H1 (cell line): ENCODE results near the gene NDEL1. TPM values are rescaled to one million over a fixed set of nuclear protein-coding genes. Genes with fewer than 3 reads are reported as not detected.

Experiments used
- CTCF ChIA-PET: fragments of 300-600 bp; sonication (Branson Sonifier 250); formaldehyde crosslinking; loops from one replicate; lab custom pipeline; 2021; ENCODE audit not compliant: partially characterized antibody; lab: Charles Lee
- POLR2A ChIA-PET: fragments of 300-600 bp; sonication (Branson Sonifier 250); formaldehyde crosslinking; loops from one replicate; lab custom pipeline; 2021; ENCODE audit warnings: inconsistent platforms; ENCODE audit not compliant: partially characterized antibody; lab: Charles Lee
- DNase-seq, 2 experiments: peaks; one replicate each; pipeline versions ENCODE4 v3.0.0 to v3.0.0-alpha.2; 2010 to 2022; ENCODE audit warnings: low spot score in 2 of 2, low read depth in 1 of 2, mixed read lengths in 1 of 2
- FAIRE-seq: peaks from 2 replicates; lab custom pipeline; 2011; peaks lifted over from hg19 to GRCh38; lab: Jason Lieb, UNC
- H2AFZ ChIP-seq: 2 replicates; pipeline ENCODE4 v1.8.1; 2012; ENCODE audit warnings: low read length, inconsistent platforms
- H2AK5ac ChIP-seq: 2 replicates; pipeline ENCODE4 v1.6.1; 2013; ENCODE audit warnings: low read depth, low read length
- H2BK120ac ChIP-seq: replicated peaks from 2 replicates; pipeline ENCODE3; 2013; ENCODE audit warnings: low read depth, low read length, inconsistent platforms
- H2BK12ac ChIP-seq: 2 replicates; pipeline ENCODE4 v1.6.1; 2013; ENCODE audit warnings: low read depth, low read length
- H2BK15ac ChIP-seq: 2 replicates; pipeline ENCODE4 v1.6.1; 2013; ENCODE audit warnings: low read length
- H2BK20ac ChIP-seq: 2 replicates; pipeline ENCODE4 v1.6.1; 2013; ENCODE audit warnings: low read length
- H2BK5ac ChIP-seq: 2 replicates; pipeline ENCODE4 v1.6.1; 2013; ENCODE audit warnings: low read depth, low read length
- H3K14ac ChIP-seq: 2 replicates; pipeline ENCODE4 v1.6.1; 2013; ENCODE audit warnings: inconsistent platforms; ENCODE audit not compliant: insufficient read length
- H3K18ac ChIP-seq: 2 replicates; pipeline ENCODE4 v1.6.1; 2013; ENCODE audit warnings: low read length; ENCODE audit errors: extremely low read depth
- H3K23ac ChIP-seq: 2 replicates; pipeline ENCODE4 v1.6.1; 2013; ENCODE audit warnings: inconsistent platforms; ENCODE audit not compliant: insufficient read length
- H3K23me2 ChIP-seq: 2 replicates; pipeline ENCODE4 v1.6.1; 2013; ENCODE audit warnings: low read depth, low read length
- H3K27ac ChIP-seq: 2 replicates; pipeline ENCODE4 v1.6.1; 2011; ENCODE audit warnings: low read depth, low read length, inconsistent platforms
- H3K27me3 ChIP-seq, 4 experiments: replicated peaks in 1 of 4; 1 replicate in 1 of 4; 2 replicates in 3 of 4; pipeline versions ENCODE4 v1.6.1 to v1.8.1; 2011 to 2013; ENCODE audit warnings: low read length in 3 of 4, mild to moderate bottlenecking in 3 of 4, inconsistent platforms in 2 of 4, mixed read lengths in 2 of 4, moderate library complexity in 1 of 4; ENCODE audit not compliant: control insufficient read depth in 3 of 4, insufficient read depth in 3 of 4; ENCODE audit errors: extremely low read depth in 1 of 4
- H3K36me3 ChIP-seq, 4 experiments: 2 replicates each; pipeline versions ENCODE4 v1.6.1 to v1.8.1; 2011 to 2013; ENCODE audit warnings: mild to moderate bottlenecking in 4 of 4, low read length in 3 of 4, moderate library complexity in 2 of 4, control low read depth in 1 of 4, inconsistent platforms in 1 of 4; ENCODE audit not compliant: insufficient read depth in 4 of 4, control insufficient read depth in 2 of 4
- H3K4ac ChIP-seq: replicated peaks from 2 replicates; pipeline ENCODE3; 2013; ENCODE audit warnings: low read length, low read depth, mixed read lengths, inconsistent platforms; ENCODE audit not compliant: insufficient read length
- H3K4me1 ChIP-seq, 4 experiments: replicated peaks in 1 of 4; 1 replicate in 1 of 4; 2 replicates in 3 of 4; pipeline versions ENCODE4 v1.6.1 to v1.8.1; 2011 to 2013; ENCODE audit warnings: low read length in 3 of 4, inconsistent platforms in 2 of 4, mixed read lengths in 1 of 4; ENCODE audit not compliant: insufficient read depth in 4 of 4, control insufficient read depth in 3 of 4
- H3K4me2 ChIP-seq, 2 experiments: 2 replicates each; pipeline versions ENCODE4 v1.6.1 to v1.8.1; 2011 to 2013; ENCODE audit warnings: low read depth in 2 of 2, low read length in 2 of 2, control low read depth in 1 of 2, inconsistent platforms in 1 of 2, mild to moderate bottlenecking in 1 of 2; ENCODE audit not compliant: insufficient read depth in 1 of 2
- H3K4me3 ChIP-seq, 4 experiments: fragments of 200-600, 300-600 bp in 1 of 4; sonication (generic), shearing (Covaris generic), sonication (Bioruptor Twin) in 1 of 4; 2 replicates each; pipeline versions ENCODE4 v1.5.1 to v1.8.1; 2011 to 2016; ENCODE audit warnings: low read length in 4 of 4, low read depth in 3 of 4, control low read depth in 2 of 4, inconsistent platforms in 2 of 4, mild to moderate bottlenecking in 2 of 4, mixed read lengths in 1 of 4, moderate library complexity in 1 of 4; ENCODE audit not compliant: insufficient read depth in 2 of 4; ENCODE audit errors: extremely low read depth in 1 of 4
- H3K56ac ChIP-seq: replicated peaks from 2 replicates; pipeline ENCODE3; 2013; ENCODE audit warnings: low read depth, mild to moderate bottlenecking, mixed read lengths, low read length, inconsistent platforms; ENCODE audit not compliant: insufficient read length
- H3K79me1 ChIP-seq: 2 replicates; pipeline ENCODE4 v1.6.1; 2013; ENCODE audit warnings: low read depth, low read length, control low read depth
- H3K79me2 ChIP-seq, 2 experiments: 2 replicates each; pipeline versions ENCODE4 v1.6.1 to v1.8.1; 2012 to 2013; ENCODE audit warnings: low read length in 2 of 2, mild to moderate bottlenecking in 2 of 2, inconsistent platforms in 1 of 2; ENCODE audit not compliant: insufficient read depth in 2 of 2, control insufficient read depth in 1 of 2
- H3K9ac ChIP-seq, 4 experiments: replicated peaks in 1 of 4; 1 replicate in 1 of 4; 2 replicates in 3 of 4; pipeline versions ENCODE4 v1.6.1 to v1.8.1; 2011 to 2013; ENCODE audit warnings: low read depth in 3 of 4, low read length in 3 of 4, control low read depth in 2 of 4, mild to moderate bottlenecking in 2 of 4, moderate library complexity in 2 of 4, inconsistent platforms in 1 of 4; ENCODE audit errors: extremely low read depth in 1 of 4
- H3K9me3 ChIP-seq, 2 experiments: 2 replicates each; pipeline versions ENCODE4 v1.6.1 to v1.8.1; 2012 to 2013; ENCODE audit warnings: mild to moderate bottlenecking in 2 of 2, moderate library complexity in 2 of 2, control low read depth in 1 of 2, inconsistent platforms in 1 of 2, low read depth in 1 of 2, low read length in 1 of 2, mixed read lengths in 1 of 2; ENCODE audit not compliant: insufficient read depth in 2 of 2
- H4K20me1 ChIP-seq, 2 experiments: replicated peaks in 1 of 2; 2 replicates each; pipeline versions ENCODE3 to v1.8.1; 2011 to 2013; ENCODE audit warnings: inconsistent platforms in 2 of 2, low read length in 2 of 2, mild to moderate bottlenecking in 1 of 2; ENCODE audit not compliant: insufficient read depth in 2 of 2, control insufficient read depth in 1 of 2
- H4K5ac ChIP-seq: 2 replicates; pipeline ENCODE4 v1.6.1; 2013; ENCODE audit warnings: low read length, low read depth, mixed read lengths, inconsistent platforms; ENCODE audit not compliant: insufficient read length
- H4K8ac ChIP-seq: 2 replicates; pipeline ENCODE4 v1.8.0; 2013; ENCODE audit warnings: mild to moderate bottlenecking, moderate library complexity, low read length, inconsistent platforms; ENCODE audit not compliant: insufficient read depth; ENCODE audit errors: extremely low read depth
- H4K91ac ChIP-seq: replicated peaks from 2 replicates; pipeline ENCODE3; 2013; ENCODE audit warnings: low read length, mixed read lengths, inconsistent platforms; ENCODE audit not compliant: insufficient read length
- ASH2L ChIP-seq: fragments of 200-600, 300-600 bp; sonication (generic); IDR thresholded peaks from one replicate; pipeline ENCODE4 v1.7.1; 2017; ENCODE audit warnings: low read length
- POU5F1 ChIP-seq: IDR thresholded peaks from 2 replicates; pipeline ENCODE4 v1.6.1; 2011; ENCODE audit warnings: low read depth, mild to moderate bottlenecking, low read length, moderate library complexity
- WGBS, 2 experiments: shearing (Covaris generic) in 1 of 2; methylation state at CpG; one replicate each; pipeline versions ENCODE4 v1.1.6 to v1.1.7; 2013 to 2015; ENCODE audit warnings: low lambda C conversion rate in 2 of 2, mixed read lengths in 2 of 2, inconsistent platforms in 1 of 2, low coverage in 1 of 2, missing lambda C conversion rate in 1 of 2; ENCODE audit not compliant: insufficient replicate concordance in 2 of 2, insufficient coverage in 1 of 2, insufficient read length in 1 of 2; ENCODE audit errors: extremely low coverage in 1 of 2, missing lambda C conversion rate in 1 of 2; 5-methylcytosine and 5-hydroxymethylcytosine counted together
- polyA plus RNA-seq, 7 experiments: library from polyadenylated mRNA; depleted of rRNA in 3 of 7; stranded (reverse) in 5 of 7; unstranded in 2 of 7; fragments of >200 nt in 5 of 7; fragments of 200-250 nt in 2 of 7; gene quantifications; 1 replicate in 5 of 7; 2 replicates in 1 of 7; 4 replicates in 1 of 7; pipeline versions ENCODE4 v1.2.1 to v1.2.3, GENCODE V29; 2011 to 2013; ENCODE audit warnings: missing spikeins in 2 of 7, mixed read lengths in 2 of 7
- total RNA-seq: library from RNA; stranded (reverse); fragmentation: NEBNext Ultra II Directional; extraction: Animal tissue kit (Norgen Biotek cat#: 25700); gene quantifications from 2 replicates; pipeline ENCODE4 v1.2.1, GENCODE V29; 2021

The NDEL1 gene
- total and polyA plus RNA-seq, 2 of the 8 experiments (the other 6 are each of a cell fraction or from before 2014, with no cell fraction given): 31.1 to 32.9 TPM

- CTCF ChIA-PET: interaction anchor here (0.6 to 1.2 kb wide), 5 partner anchors 14 to 1225 kb away, joined by 3 to 5 read pairs (median 3); partner anchors contain the start of gene ALOXE3
- Histone ChIP-seq H3K9me3 (no peaks in the 10 kb centered on the region), H2BK5ac (no peak overlapping the region), H3K27me3 (no peaks in the 10 kb centered on the region), H2BK120ac (no peak overlapping the region), H2BK15ac (no peak overlapping the region), H3K79me2 (peaks cover 7 to 11% of the 10 kb centered on the region in 2 experiments; a peak in 3 of 4 replicates)
- DNase-seq: no peak
- TF ChIP-seq POU5F1: no peak
- no peak for TF ChIP-seq ASH2L
- TF ChIP-seq, all 59 proteins: peak for 0
- no peak overlapping the region for H3K9ac ChIP-seq
- H4K8ac ChIP-seq: no peak overlapping the region
- peaks cover 0 to 4% of the 10 kb centered on the region in 2 experiments for H4K20me1 ChIP-seq
- no peak overlapping the region for H3K18ac ChIP-seq
- H3K4me3 ChIP-seq: no peak overlapping the region
- H3K56ac ChIP-seq: no peak overlapping the region
- no peak overlapping the region for H4K91ac ChIP-seq
- H3K36me3 ChIP-seq: peaks cover 0 to 4% (median 1%) of the 10 kb centered on the region in 4 experiments; a peak in 3 of 8 replicates
- H2AK5ac ChIP-seq: no peak overlapping the region
- H2AFZ ChIP-seq: no peak overlapping the region
- no peak for FAIRE-seq
- no peak overlapping the region for H2BK12ac ChIP-seq
- H3K79me1 ChIP-seq: no peaks in the 10 kb centered on the region; the same call in 1 of the 2 replicates
- H3K23me2 ChIP-seq: peaks cover 7% of the 10 kb centered on the region; the same call in 1 of the 2 replicates
- POLR2A ChIA-PET: interaction anchor here (0.9 to 3.0 kb wide), 4 partner anchors 8 to 21 kb away, joined by 3 to 16 read pairs (median 4); partner anchors contain the start of genes KRABD2 and RNF222
- no peak overlapping the region for H4K5ac ChIP-seq
- no peak overlapping the region for H2BK20ac ChIP-seq
- H3K4me2 ChIP-seq: no peak overlapping the region
- no peak overlapping the region for H3K23ac ChIP-seq
- no peak overlapping the region for H3K4ac ChIP-seq
- no peak overlapping the region for H3K14ac ChIP-seq
- no peak overlapping the region for H3K27ac ChIP-seq
- H3K4me1 ChIP-seq: peaks cover 2 to 5% (median 4%) of the 10 kb centered on the region in 4 experiments
- 90% methylated on average over 6 of the region's 6 CpGs; no CpG with 5 or more reads in 1 of the 2 experiments for WGBS, 2 experiments
Observed at GRCh38 chr17:8386841-8387240, 48.8 kb upstream of the NDEL1 start.
